GM18526 (cell line): Measurements from ENCODE around the gene ARL6IP1.

Experiments used
- POLR2A ChIP-seq: IDR thresholded peaks from 3 replicates; pipeline ENCODE4 v1.6.1; 2011; ENCODE audit not compliant: insufficient read length; ENCODE audit errors: extremely low read depth

Gene ARL6IP1

DNA sequence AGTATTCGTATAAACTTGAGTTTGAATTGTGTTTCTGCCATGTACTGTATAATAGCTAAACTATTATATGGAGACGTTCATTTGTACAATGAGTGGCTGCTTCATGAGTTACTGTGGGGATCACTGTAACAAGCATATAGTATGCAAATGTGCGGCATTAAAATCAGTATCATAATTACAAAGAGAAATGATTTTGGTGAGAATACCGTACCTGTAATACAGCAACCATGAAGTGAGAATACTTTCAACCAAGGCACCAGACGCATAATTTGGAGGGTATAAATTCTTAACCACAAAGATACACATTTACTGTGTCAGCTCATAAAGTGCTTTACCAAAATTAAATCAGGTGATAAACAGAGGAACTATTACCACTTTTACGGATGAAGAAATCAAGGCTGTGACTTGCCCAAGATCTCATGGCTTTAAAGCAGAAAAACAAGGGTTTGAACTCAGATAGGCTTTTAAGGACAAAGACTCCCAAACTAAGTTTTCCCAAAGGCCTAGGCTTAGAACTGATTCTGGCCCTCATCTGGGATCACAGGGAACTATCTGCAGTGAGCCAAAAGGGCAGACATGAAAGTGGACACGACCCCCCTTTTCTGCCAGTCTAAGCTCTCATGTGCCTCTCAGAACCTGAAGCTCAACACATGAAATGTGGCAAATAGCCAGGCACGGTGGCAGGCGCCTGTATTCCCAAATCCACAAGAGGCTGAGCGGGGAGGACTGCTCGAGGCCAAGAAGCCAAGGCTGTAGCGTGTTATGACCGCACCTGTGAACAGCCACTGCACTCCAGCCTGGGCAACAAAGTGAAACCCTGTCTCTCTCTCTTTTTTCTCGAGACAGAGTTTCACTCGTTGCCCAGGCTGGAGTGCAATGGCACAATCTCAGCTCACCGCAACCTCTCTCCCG, 17.7 kb downstream of the ARL6IP1 start:
- TF ChIP-seq POLR2A, result no peak

DNA sequence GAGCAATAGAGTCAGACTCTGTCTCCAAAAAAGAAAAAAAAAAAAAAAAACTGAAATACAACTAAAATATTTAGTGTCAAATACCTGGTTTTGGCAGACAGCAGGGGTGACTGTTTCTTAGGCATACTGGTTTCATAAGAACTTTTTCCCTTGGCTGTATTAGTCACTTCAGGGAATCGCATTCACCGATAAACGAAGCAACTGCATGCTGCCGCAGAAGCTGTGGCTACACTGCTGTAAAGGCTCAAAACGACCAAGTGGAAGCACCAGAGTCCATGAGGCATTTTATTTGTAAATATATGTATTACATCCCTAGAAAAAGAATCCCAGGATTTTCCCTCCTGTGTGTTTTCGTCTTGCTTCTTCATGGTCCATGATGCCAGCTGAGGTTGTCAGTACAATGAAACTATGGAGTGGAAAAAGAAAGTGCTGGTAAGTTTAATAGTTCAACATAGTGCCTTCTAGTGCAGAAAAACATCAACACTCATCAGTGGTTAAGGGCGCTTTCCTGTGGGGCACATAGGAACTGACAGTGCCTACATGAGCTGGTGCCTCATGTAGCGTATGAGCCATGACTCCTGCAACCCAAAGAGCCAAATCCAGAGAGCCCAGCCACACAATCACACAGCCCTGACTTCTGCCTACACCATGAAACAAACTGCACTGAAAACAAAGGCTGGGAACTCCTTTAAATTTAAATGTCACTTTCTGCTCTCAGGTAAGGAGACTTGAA, 18.5 kb downstream of the ARL6IP1 start:
- no peak for TF ChIP-seq POLR2A
